Fibroblast of lung (primary cell): ENCODE data around the gene SYTL5. TPM values are rescaled to one million over a fixed set of nuclear protein-coding genes. Genes with fewer than 3 reads are reported as not detected.

ENCODE experiments used
- DNase-seq, 2 donors: peaks; one replicate each; pipeline versions ENCODE4 v3.0.0 to v3.0.0-alpha.2; 2010; ENCODE audit warnings: low read depth in 2 of 2
- H2AFZ ChIP-seq: 2 replicates; pipeline ENCODE4 v1.5.1; 2012; ENCODE audit warnings: low read length, control low read depth, inconsistent platforms
- H3K27ac ChIP-seq: 2 replicates; pipeline ENCODE4 v1.5.1; 2011; ENCODE audit warnings: low read length, control low read depth; ENCODE audit not compliant: insufficient read depth
- H3K27me3 ChIP-seq: 2 replicates; pipeline ENCODE4 v1.5.1; 2011; ENCODE audit warnings: mild to moderate bottlenecking, low read length; ENCODE audit not compliant: control insufficient read depth, insufficient read depth
- H3K36me3 ChIP-seq: 2 replicates; pipeline ENCODE4 v1.5.1; 2011; ENCODE audit warnings: low read length; ENCODE audit not compliant: control insufficient read depth, insufficient read depth
- H3K4me1 ChIP-seq: 2 replicates; pipeline ENCODE4 v1.5.1; 2011; ENCODE audit warnings: low read length; ENCODE audit not compliant: control insufficient read depth, insufficient read depth; ENCODE audit errors: extremely low read depth
- H3K4me2 ChIP-seq: 2 replicates; pipeline ENCODE4 v1.5.1; 2011; ENCODE audit warnings: low read length, control low read depth; ENCODE audit not compliant: insufficient read depth; ENCODE audit errors: extremely low read depth
- H3K4me3 ChIP-seq, 4 experiments: fragments of 200-600 bp in 1 of 4; sonication (generic) in 1 of 4; replicated peaks in 1 of 4; 2 replicates each; pipeline ENCODE4 v1.5.1; 2011 to 2016; ENCODE audit warnings: low read length in 4 of 4, low read depth in 3 of 4, mild to moderate bottlenecking in 3 of 4, control low read depth in 2 of 4, inconsistent platforms in 1 of 4, mixed read lengths in 1 of 4; ENCODE audit not compliant: insufficient read depth in 1 of 4; ENCODE audit errors: control extremely low read depth in 1 of 4
- H3K79me2 ChIP-seq: 2 replicates; pipeline ENCODE4 v1.5.1; 2012; ENCODE audit warnings: mild to moderate bottlenecking, low read length, inconsistent platforms; ENCODE audit not compliant: control insufficient read depth, insufficient read depth
- H3K9ac ChIP-seq: 2 replicates; pipeline ENCODE4 v1.5.1; 2011; ENCODE audit warnings: mild to moderate bottlenecking, low read length, control low read depth; ENCODE audit not compliant: insufficient read depth
- H3K9me3 ChIP-seq: 2 replicates; pipeline ENCODE4 v1.5.1; 2012; ENCODE audit warnings: low read depth, low read length; ENCODE audit not compliant: control insufficient read depth, insufficient read depth
- H4K20me1 ChIP-seq: 2 replicates; pipeline ENCODE4 v1.5.1; 2011; ENCODE audit warnings: low read length; ENCODE audit not compliant: control insufficient read depth, insufficient read depth; ENCODE audit errors: extremely low read depth
- EZH2 ChIP-seq: IDR thresholded peaks from 2 replicates; pipeline ENCODE4 v1.5.1; 2012; ENCODE audit warnings: low read length, control low read depth, mild to moderate bottlenecking; ENCODE audit errors: missing control alignments
- polyA plus RNA-seq, 2 donors: library from polyadenylated mRNA; depleted of rRNA in 1 of 2; stranded (reverse) in 1 of 2; unstranded in 1 of 2; fragments of >200 nt; gene quantifications; 2 replicates each; pipeline ENCODE4 v1.2.1, GENCODE V29; 2011 to 2012; ENCODE audit warnings: missing spikeins in 1 of 2
- total RNA-seq: library from RNA; depleted of rRNA; stranded (reverse); fragments of >200 nt; gene quantifications from 2 replicates; pipeline ENCODE4 v1.2.1, GENCODE V29; 2014
- TF ChIP-seq, protein P1 (sequence below), 2 donors: IDR thresholded peaks in 1 of 2; conservative IDR thresholded peaks in 1 of 2; 1 replicate in 1 of 2; 2 replicates in 1 of 2; pipeline ENCODE4 v1.5.1; 2011 to 2012; ENCODE audit warnings: low read length in 2 of 2, control low read depth in 1 of 2, inconsistent platforms in 1 of 2, low read depth in 1 of 2, mild to moderate bottlenecking in 1 of 2

The SYTL5 gene
- total and polyA plus RNA-seq, 2 donors (not counting 1 experiment from before 2014, with no cell fraction given) = 0.27 to 1.5 TPM

DNA sequence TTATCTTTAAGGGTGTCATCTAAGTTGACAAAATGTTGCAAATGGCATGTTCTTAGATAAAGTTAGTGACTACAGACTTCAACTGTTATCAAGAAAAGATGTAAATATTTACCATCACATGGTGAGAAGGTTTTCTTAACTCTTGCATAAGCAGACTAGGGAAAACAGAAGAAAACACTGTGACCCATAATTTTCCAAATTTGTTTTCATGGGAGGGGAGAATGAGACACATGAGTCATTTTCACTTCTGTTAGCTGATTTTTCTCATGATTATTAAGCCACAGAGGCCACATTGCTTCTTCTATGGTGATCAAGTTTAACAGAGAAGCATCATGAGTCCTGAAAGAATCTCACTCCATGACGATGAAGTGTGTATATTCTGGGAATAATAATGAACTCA lies 30.2 kb upstream of the SYTL5 start:
- DNase-seq = peak; percentile 2 to 41
- TF ChIP-seq, protein P1, sequence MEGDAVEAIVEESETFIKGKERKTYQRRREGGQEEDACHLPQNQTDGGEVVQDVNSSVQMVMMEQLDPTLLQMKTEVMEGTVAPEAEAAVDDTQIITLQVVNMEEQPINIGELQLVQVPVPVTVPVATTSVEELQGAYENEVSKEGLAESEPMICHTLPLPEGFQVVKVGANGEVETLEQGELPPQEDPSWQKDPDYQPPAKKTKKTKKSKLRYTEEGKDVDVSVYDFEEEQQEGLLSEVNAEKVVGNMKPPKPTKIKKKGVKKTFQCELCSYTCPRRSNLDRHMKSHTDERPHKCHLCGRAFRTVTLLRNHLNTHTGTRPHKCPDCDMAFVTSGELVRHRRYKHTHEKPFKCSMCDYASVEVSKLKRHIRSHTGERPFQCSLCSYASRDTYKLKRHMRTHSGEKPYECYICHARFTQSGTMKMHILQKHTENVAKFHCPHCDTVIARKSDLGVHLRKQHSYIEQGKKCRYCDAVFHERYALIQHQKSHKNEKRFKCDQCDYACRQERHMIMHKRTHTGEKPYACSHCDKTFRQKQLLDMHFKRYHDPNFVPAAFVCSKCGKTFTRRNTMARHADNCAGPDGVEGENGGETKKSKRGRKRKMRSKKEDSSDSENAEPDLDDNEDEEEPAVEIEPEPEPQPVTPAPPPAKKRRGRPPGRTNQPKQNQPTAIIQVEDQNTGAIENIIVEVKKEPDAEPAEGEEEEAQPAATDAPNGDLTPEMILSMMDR (conservative IDR thresholded peaks at IDR 0.05 in 1 of 2, IDR thresholded peaks at IDR 0.05 in 1 of 2; ENCODE audit: low read depth in 1 of 2, low read length in 2 of 2) = no peak
- no peak for TF ChIP-seq EZH2
- H3K27ac ChIP-seq = no peak overlapping the region

DNA sequence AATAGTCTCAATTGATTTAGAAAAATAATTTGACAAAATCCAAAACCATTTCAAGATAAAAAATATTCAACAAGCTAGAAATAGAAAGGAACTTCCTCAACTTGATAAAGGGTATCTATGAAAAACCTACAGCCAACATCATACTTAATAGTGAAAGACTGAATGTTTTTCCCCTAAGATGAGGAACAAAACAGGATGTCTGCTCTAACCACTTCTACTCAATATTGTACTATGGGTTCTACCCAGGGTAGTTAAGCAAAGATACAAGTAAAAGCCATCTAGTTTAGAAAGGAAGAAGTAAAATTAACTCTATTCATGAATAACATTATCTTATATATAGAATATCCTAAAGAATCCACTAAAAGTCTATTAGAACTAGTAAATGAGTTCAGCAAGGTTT lies 21.5 kb upstream of the SYTL5 start:
- Histone ChIP-seq H3K27ac (no peak overlapping the region), H2AFZ (no peak overlapping the region), H3K9me3 (no peaks in the 10 kb centered on the region), H3K36me3 (no peaks in the 10 kb centered on the region), H3K9ac (no peak overlapping the region), H3K4me3 (no peak overlapping the region), H3K4me1 (no peaks in the 10 kb centered on the region), H3K79me2 (no peaks in the 10 kb centered on the region), H3K4me2 (no peak overlapping the region), H3K27me3 (no peaks in the 10 kb centered on the region), H4K20me1 (no peaks in the 10 kb centered on the region)
- TF ChIP-seq, protein P1 (conservative IDR thresholded peaks at IDR 0.05 in 1 of 2, IDR thresholded peaks at IDR 0.05 in 1 of 2; ENCODE audit: low read depth in 1 of 2, low read length in 2 of 2) = no peak
- TF ChIP-seq EZH2 = no peak
- no peak for DNase-seq

More for the DNA sequence above, 30.2 kb upstream of the SYTL5 start:
- H3K27me3 ChIP-seq = no peaks in the 10 kb centered on the region
- no peak overlapping the region for H3K4me3 ChIP-seq
- no peak overlapping the region for H3K4me2 ChIP-seq
- no peaks in the 10 kb centered on the region for H4K20me1 ChIP-seq
- no peaks in the 10 kb centered on the region for H3K36me3 ChIP-seq
- H3K79me2 ChIP-seq = no peaks in the 10 kb centered on the region
- H3K9me3 ChIP-seq = no peaks in the 10 kb centered on the region
- H3K4me1 ChIP-seq = no peaks in the 10 kb centered on the region
- H3K9ac ChIP-seq = no peak overlapping the region
- no peak overlapping the region for H2AFZ ChIP-seq

DNA sequence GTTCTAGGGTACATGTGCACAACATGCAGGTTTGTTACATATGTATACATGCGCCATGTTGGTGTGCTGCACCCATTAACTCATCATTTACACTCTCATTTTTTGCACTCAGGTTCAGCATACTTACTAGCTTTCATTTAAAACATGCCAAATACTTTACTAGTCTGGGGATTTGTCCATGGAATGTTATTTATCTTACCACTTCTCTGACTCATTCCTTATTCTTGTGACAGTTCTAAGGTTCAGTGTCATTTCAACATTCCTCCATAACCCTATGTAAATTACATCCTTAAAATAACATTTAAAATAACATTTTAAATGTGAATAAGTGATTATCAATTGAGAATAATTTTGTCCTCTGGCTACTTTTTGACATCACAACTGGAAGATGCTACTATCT lies 19.5 kb upstream of the SYTL5 start:
- H3K79me2 ChIP-seq = no peaks in the 10 kb centered on the region
- H3K4me2 ChIP-seq = no peak overlapping the region
- H3K36me3 ChIP-seq = no peaks in the 10 kb centered on the region
- no peaks in the 10 kb centered on the region for H3K27me3 ChIP-seq
- H2AFZ ChIP-seq = no peak overlapping the region
- DNase-seq = peak; percentile 4 to 72
- H3K4me3 ChIP-seq = no peak overlapping the region
- no peak overlapping the region for H3K9ac ChIP-seq
- no peaks in the 10 kb centered on the region for H3K9me3 ChIP-seq
- no peaks in the 10 kb centered on the region for H4K20me1 ChIP-seq
- TF ChIP-seq, protein P1 (conservative IDR thresholded peaks at IDR 0.05 in 1 of 2, IDR thresholded peaks at IDR 0.05 in 1 of 2; ENCODE audit: low read depth in 1 of 2, low read length in 2 of 2) = no peak
- no peak for TF ChIP-seq EZH2
- H3K27ac ChIP-seq = no peak overlapping the region
- H3K4me1 ChIP-seq = no peaks in the 10 kb centered on the region
